HPDE6-E6E7 (cell line): ENCODE data around the gene FA2H.
"Not testable (repeated sequence)": the region's sequence is repeated elsewhere in the genome, so short reads cannot be mapped to it uniquely, and the experiment has no call there.

Experiments used
- DNase-seq: peaks from one replicate; pipeline ENCODE4 v3.0.0; 2011; ENCODE audit warnings: missing footprints; ENCODE audit errors: extremely low spot score

The FA2H gene

GRCh38 chr16:74724820-74725549 lies 49.6 kb downstream of the FA2H start:
- peak; percentile 98 for DNase-seq

GRCh38 chr16:74723256-74723655 lies 51.4 kb downstream of the FA2H start:
- DNase-seq = no peak

- DNase-seq = not testable (repeated sequence)
Measured at GRCh38 chr16:74722156-74722555, 52.5 kb downstream of the FA2H start.

- no peak for DNase-seq
Measured at GRCh38 chr16:74721716-74722115, 52.9 kb downstream of the FA2H start.

GRCh38 chr16:74720579-74720978 lies 54.0 kb downstream of the FA2H start:
- DNase-seq = no peak

- DNase-seq = no peak
Measured at GRCh38 chr16:74718741-74719610, 55.6 kb downstream of the FA2H start.

- no peak for DNase-seq
Measured at GRCh38 chr16:74718140-74718539, 56.5 kb downstream of the FA2H start.

GRCh38 chr16:74717367-74717766 lies 57.3 kb downstream of the FA2H start:
- DNase-seq = no peak

GRCh38 chr16:74716355-74716754 lies 58.3 kb downstream of the FA2H start:
- no peak for DNase-seq

- no peak for DNase-seq
Measured at GRCh38 chr16:74713876-74714275, 60.7 kb downstream of the FA2H start.

GRCh38 chr16:74713325-74713724 lies 61.3 kb downstream of the FA2H start:
- no peak for DNase-seq

GRCh38 chr16:74711938-74712337 lies 62.7 kb downstream of the FA2H start:
- DNase-seq = no peak

- no peak for DNase-seq
Measured at GRCh38 chr16:74710401-74710800, 64.2 kb downstream of the FA2H start.

- DNase-seq = peak; percentile 84
Measured at GRCh38 chr16:74709441-74709877, 65.2 kb downstream of the FA2H start.

- DNase-seq = peak; percentile 51
Measured at GRCh38 chr16:74700438-74701225, 74.0 kb downstream of the FA2H start, which contains the start of gene MLKL. Gene MLKL (minus strand): TSS chr16:74700862. CDS start chr16:74695757, 5,105 bp downstream.

GRCh38 chr16:74700116-74700437 lies 74.5 kb downstream of the FA2H start:
- peak; percentile 67 for DNase-seq

GRCh38 chr16:74699666-74700065 lies 75.0 kb downstream of the FA2H start:
- no peak for DNase-seq

- no peak for DNase-seq
Measured at GRCh38 chr16:74698222-74698621, 76.4 kb downstream of the FA2H start.

GRCh38 chr16:74695450-74696422 lies 78.9 kb downstream of the FA2H start:
- peak; percentile 92 for DNase-seq

- no peak for DNase-seq
Measured at GRCh38 chr16:74691093-74691855, 83.3 kb downstream of the FA2H start.
